ENCODE measurements around the gene HSPG2. TPM values are rescaled to one million over a fixed set of nuclear protein-coding genes. Genes with fewer than 3 reads are reported as not detected.

HSPG2 gene
- total and polyA plus RNA-seq, 5 experiments from 2014 or later: 0.46 to 7.2 (median 3.6) TPM; not detected in 1

GRCh38 chr1:21904704-21905520 lies 32.2 kb downstream of the HSPG2 start:
- ATAC-seq (no peak), DNase-seq (no peak)
- Mint-ChIP-seq H3K27ac (peak overlapping the region in 2 of 10 donors; percentile 49 to 56), H3K4me1 (peaks cover 5 to 38% (median 18%) of the 10 kb centered on the region in 4 donors), H3K4me3 (no peak overlapping the region), H3K9me3 (no peaks in the 10 kb centered on the region), H3K27me3 (no peaks in the 10 kb centered on the region), H3K36me3 (no peaks in the 10 kb centered on the region)
- POLR2A ChIA-PET: no interaction called here

- POLR2A ChIA-PET: no interaction called here
- peaks cover 3 to 32% (median 13%) of the 10 kb centered on the region in 4 donors for H3K4me1 Mint-ChIP-seq
These were observed 32.7 kb downstream of the HSPG2 start for GRCh38 chr1:21904454-21904703.

GRCh38 chr1:21903638-21904453 lies 33.3 kb downstream of the HSPG2 start:
- POLR2A ChIA-PET: no interaction called here
- Mint-ChIP-seq H3K4me1 (peaks cover 3 to 29% (median 9%) of the 10 kb centered on the region in 4 donors), H3K4me3 (no peak overlapping the region), H3K27me3 (no peaks in the 10 kb centered on the region), H3K27ac (peak overlapping the region in 1 of 10 donors; percentile 77), H3K9me3 (no peaks in the 10 kb centered on the region), H3K36me3 (no peaks in the 10 kb centered on the region)
- no peak for DNase-seq
- no peak for ATAC-seq

More at GRCh38 chr1:21904454-21904703, 32.7 kb downstream of the HSPG2 start:
- Mint-ChIP-seq H3K9me3 (no peaks in the 10 kb centered on the region), H3K27me3 (no peaks in the 10 kb centered on the region), H3K27ac (no peak overlapping the region), H3K4me3 (no peak overlapping the region), H3K36me3 (no peaks in the 10 kb centered on the region)
- DNase-seq (no peak), ATAC-seq (no peak)

- DNase-seq (no peak), ATAC-seq (peak; percentile 6 to 33)
- H3K4me3 Mint-ChIP-seq: peak overlapping the region in 2 of 10 donors; percentile 36 to 54
- H3K27me3 Mint-ChIP-seq: no peaks in the 10 kb centered on the region
- no peaks in the 10 kb centered on the region for H3K36me3 Mint-ChIP-seq
- H3K4me1 Mint-ChIP-seq: peaks cover 5 to 23% (median 9%) of the 10 kb centered on the region in 4 donors
- no peaks in the 10 kb centered on the region for H3K9me3 Mint-ChIP-seq
- H3K27ac Mint-ChIP-seq: peak overlapping the region in 3 of 10 donors; percentile 16 to 69 (median 67)
- POLR2A ChIA-PET: no interaction called here
These were observed 34.8 kb downstream of the HSPG2 start for GRCh38 chr1:21902026-21903012.

DNA sequence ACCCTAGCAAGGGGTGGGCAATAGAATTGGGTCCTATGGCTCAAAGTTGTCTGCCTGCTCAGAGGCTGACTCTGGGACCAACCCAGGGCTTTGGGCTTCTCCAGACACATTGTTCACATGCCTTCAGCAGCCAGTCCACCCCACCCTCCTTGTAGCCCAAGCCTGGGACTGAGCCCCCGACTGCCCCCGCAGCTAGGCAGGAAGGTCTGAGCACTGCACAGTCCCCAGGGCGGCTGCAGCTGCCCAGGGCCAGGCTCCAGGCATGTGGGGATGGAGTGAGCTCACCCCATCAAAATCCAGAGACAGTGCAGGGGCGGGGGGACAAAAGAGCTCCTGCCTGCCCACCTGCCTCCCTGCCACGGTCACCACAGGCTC lies 35.6 kb downstream of the HSPG2 start:
- peak overlapping the region in 3 of 10 donors; percentile 50 to 76 (median 69) for H3K27ac Mint-ChIP-seq
- POLR2A ChIA-PET: no interaction called here

GRCh38 chr1:21900766-21901472 lies 36.2 kb downstream of the HSPG2 start:
- Mint-ChIP-seq H3K4me1 (peaks cover 5 to 23% (median 9%) of the 10 kb centered on the region in 4 donors), H3K36me3 (no peaks in the 10 kb centered on the region), H3K9me3 (no peaks in the 10 kb centered on the region), H3K27me3 (no peaks in the 10 kb centered on the region), H3K4me3 (no peak overlapping the region), H3K27ac (peak overlapping the region in 1 of 10 donors; percentile 47)
- POLR2A ChIA-PET: no interaction called here
- ATAC-seq (no peak), DNase-seq (no peak)

More for the DNA sequence above, 35.6 kb downstream of the HSPG2 start:
- H3K9me3 Mint-ChIP-seq: no peaks in the 10 kb centered on the region
- H3K27me3 Mint-ChIP-seq: no peaks in the 10 kb centered on the region
- ATAC-seq (no peak), DNase-seq (no peak)
- no peak overlapping the region for H3K4me3 Mint-ChIP-seq
- no peaks in the 10 kb centered on the region for H3K36me3 Mint-ChIP-seq
- peaks cover 5 to 23% (median 9%) of the 10 kb centered on the region in 4 donors for H3K4me1 Mint-ChIP-seq

- H3K9me3 Mint-ChIP-seq: no peaks in the 10 kb centered on the region
- no peaks in the 10 kb centered on the region for H3K27me3 Mint-ChIP-seq
- H3K36me3 Mint-ChIP-seq: no peaks in the 10 kb centered on the region
- no peak overlapping the region for H3K4me3 Mint-ChIP-seq
- no peak for DNase-seq
- H3K4me1 Mint-ChIP-seq: peaks cover 2 to 17% (median 8%) of the 10 kb centered on the region in 4 donors
- POLR2A ChIA-PET: no interaction called here
- ATAC-seq: no peak
- no peak overlapping the region for H3K27ac Mint-ChIP-seq
These were observed 37.1 kb downstream of the HSPG2 start for GRCh38 chr1:21899987-21900386.

GRCh38 chr1:21899267-21899810 lies 37.8 kb downstream of the HSPG2 start:
- ATAC-seq (no peak), DNase-seq (no peak)
- Mint-ChIP-seq H3K27me3 (no peaks in the 10 kb centered on the region), H3K4me3 (no peak overlapping the region), H3K36me3 (no peaks in the 10 kb centered on the region), H3K9me3 (no peaks in the 10 kb centered on the region), H3K27ac (peak overlapping the region in 3 of 10 donors; percentile 34 to 64 (median 59)), H3K4me1 (peaks cover 2 to 16% (median 7%) of the 10 kb centered on the region in 4 donors)
- POLR2A ChIA-PET: interaction anchor here (0.6 kb wide), 1 partner anchor 39 kb away, joined by 3 read pairs; no protein-coding TSS in a partner anchor

DNA sequence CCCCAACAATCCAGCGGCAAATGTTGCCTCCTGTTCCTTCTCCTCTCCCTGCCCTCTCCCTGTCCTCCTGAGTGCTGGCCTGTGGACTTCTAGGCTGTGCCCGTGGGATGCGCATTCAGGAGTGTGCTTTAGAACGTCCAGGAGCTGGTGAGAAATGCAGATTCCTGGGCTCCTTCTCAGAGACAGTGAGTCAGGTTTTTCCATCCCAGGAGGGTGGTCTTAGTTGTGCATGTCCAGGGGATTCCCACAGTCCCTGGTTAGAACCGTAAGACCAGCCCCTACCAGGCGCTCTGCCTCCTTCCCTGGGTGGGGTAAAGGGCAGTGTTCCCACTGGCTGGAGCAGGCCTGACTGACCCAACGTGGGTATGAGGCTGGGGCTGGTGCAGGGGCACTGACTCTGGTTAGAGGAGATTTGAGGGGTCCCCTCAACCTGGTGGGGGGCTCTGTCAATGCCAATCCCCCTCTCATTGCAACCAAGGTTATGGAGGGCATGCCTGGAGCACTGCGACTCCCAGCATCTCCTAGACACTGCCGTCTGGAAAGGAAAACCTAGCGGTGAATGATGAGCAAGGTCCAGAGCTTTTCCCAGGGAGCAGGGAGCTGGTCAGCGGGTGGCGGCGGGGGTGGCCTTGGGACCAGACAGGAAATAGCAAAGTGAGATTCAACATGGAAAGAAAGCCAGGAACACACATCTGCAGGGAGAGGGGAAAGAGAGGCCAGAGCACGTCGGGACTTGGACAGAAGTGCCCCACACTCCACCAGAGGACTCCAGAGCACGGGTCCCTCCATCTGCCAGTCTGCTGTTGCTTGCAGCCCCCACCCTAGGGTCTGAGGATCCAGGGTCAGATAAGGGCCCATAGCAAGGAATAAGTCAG lies 38.5 kb downstream of the HSPG2 start:
- H3K27me3 Mint-ChIP-seq: no peaks in the 10 kb centered on the region
- H3K9me3 Mint-ChIP-seq: no peaks in the 10 kb centered on the region
- DNase-seq: no peak
- peak overlapping the region in 2 of 10 donors; percentile 28 to 60 for H3K27ac Mint-ChIP-seq
- no peaks in the 10 kb centered on the region for H3K36me3 Mint-ChIP-seq
- no peak for ATAC-seq
- no peak overlapping the region for H3K4me3 Mint-ChIP-seq
- POLR2A ChIA-PET: no interaction called here
- peaks cover 2 to 16% (median 7%) of the 10 kb centered on the region in 4 donors for H3K4me1 Mint-ChIP-seq

DNA sequence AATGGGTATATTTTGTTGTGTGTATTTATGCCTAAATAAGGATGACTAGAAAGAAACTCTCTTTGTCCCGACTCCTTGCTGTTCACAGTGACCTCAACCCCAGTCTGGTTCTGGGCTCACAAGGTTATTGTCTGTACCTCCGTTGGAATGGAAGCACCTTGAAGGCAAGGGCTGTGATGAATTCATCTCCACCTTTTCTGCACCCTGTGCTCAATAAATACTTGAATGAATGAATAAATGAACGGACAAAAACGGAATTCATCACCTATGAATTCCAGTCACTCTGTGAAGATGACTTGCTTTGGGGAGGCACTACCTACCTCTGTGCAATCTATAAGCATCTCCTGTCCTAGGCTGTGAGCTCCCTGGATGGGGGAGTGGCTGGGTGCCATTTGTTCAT lies 39.3 kb downstream of the HSPG2 start:
- Mint-ChIP-seq H3K27me3 (no peaks in the 10 kb centered on the region), H3K27ac (peak overlapping the region in 1 of 10 donors; percentile 37), H3K4me3 (no peak overlapping the region), H3K36me3 (no peaks in the 10 kb centered on the region), H3K9me3 (no peaks in the 10 kb centered on the region), H3K4me1 (peaks cover 2 to 16% (median 7%) of the 10 kb centered on the region in 4 donors)
- ATAC-seq (no peak), DNase-seq (no peak)
- POLR2A ChIA-PET: no interaction called here
